Neural progenitor cell (in vitro differentiated cells): ENCODE measurements around the gene TCFL5. TPM values are rescaled to one million over a fixed set of nuclear protein-coding genes. Genes with fewer than 3 reads are reported as not detected.

Experiments
- DNase-seq: peaks from one replicate; pipeline ENCODE4 v3.0.0-alpha.2; 2016; ENCODE audit warnings: low spot score
- H2AFZ ChIP-seq: fragments of 200-600 bp; sonication (generic); replicated peaks from 2 replicates; pipeline ENCODE4 v1.6.1; 2016; ENCODE audit warnings: antibody characterized with exemption
- H3F3A ChIP-seq: fragments of 200-600 bp; sonication (generic); 2 replicates; pipeline ENCODE4 v1.6.1; 2016; ENCODE audit warnings: antibody characterized with exemption, low read depth
- H3K27ac ChIP-seq: fragments of 200-600 bp; sonication (generic); 2 replicates; pipeline ENCODE4 v1.5.1; 2016; ENCODE audit warnings: mild to moderate bottlenecking
- H3K27me3 ChIP-seq: fragments of 200-600 bp; sonication (generic); 2 replicates; pipeline ENCODE4 v1.6.1; 2016; ENCODE audit warnings: mild to moderate bottlenecking, moderate library complexity
- H3K36me3 ChIP-seq: fragments of 200-600 bp; sonication (generic); 2 replicates; pipeline ENCODE4 v1.5.1; 2016
- H3K4me1 ChIP-seq: fragments of 200-600 bp; sonication (generic); 2 replicates; pipeline ENCODE4 v1.6.1; 2016; ENCODE audit warnings: mixed run types
- H3K4me2 ChIP-seq: fragments of 200-600 bp; sonication (generic); 2 replicates; pipeline ENCODE4 v1.6.1; 2016
- H3K4me3 ChIP-seq: fragments of 200-600 bp; sonication (generic); 2 replicates; pipeline ENCODE4 v1.5.1; 2016
- H3K79me2 ChIP-seq: fragments of 200-600 bp; sonication (generic); 2 replicates; pipeline ENCODE4 v1.6.1; 2016; ENCODE audit warnings: low read depth
- H3K9ac ChIP-seq: fragments of 200-600 bp; sonication (generic); 2 replicates; pipeline ENCODE4 v1.6.1; 2016
- H3K9me3 ChIP-seq: fragments of 200-600 bp; sonication (generic); 2 replicates; pipeline ENCODE4 v1.5.1; 2016; ENCODE audit warnings: low read depth
- H4K20me1 ChIP-seq: fragments of 200-600 bp; sonication (generic); 2 replicates; pipeline ENCODE4 v1.6.1; 2016; ENCODE audit warnings: low read depth
- H3K27ac Mint-ChIP-seq: 3 replicates; pipeline ENCODE4 v1.8.0; 2021; ENCODE audit warnings: mixed read lengths
- H3K27me3 Mint-ChIP-seq: 2 replicates; pipeline ENCODE4 v1.8.0; 2022; ENCODE audit warnings: low read depth, mild to moderate bottlenecking, inconsistent platforms, moderate library complexity, mixed read lengths; ENCODE audit not compliant: insufficient read depth
- H3K36me3 Mint-ChIP-seq: 3 replicates; pipeline ENCODE4 v1.8.0; 2021; ENCODE audit warnings: mixed read lengths
- H3K4me1 Mint-ChIP-seq: 3 replicates; pipeline ENCODE4 v1.8.0; 2021; ENCODE audit warnings: mixed read lengths
- H3K4me3 Mint-ChIP-seq: 3 replicates; pipeline ENCODE4 v1.8.0; 2021; ENCODE audit warnings: mild to moderate bottlenecking, moderate library complexity, mixed read lengths
- H3K9me3 Mint-ChIP-seq: 3 replicates; pipeline ENCODE4 v1.8.0; 2020; ENCODE audit warnings: mixed read lengths
- CTCF ChIP-seq: fragments of 200-600 bp; sonication (generic); IDR thresholded peaks from 2 replicates; pipeline ENCODE4 v1.5.1; 2017; ENCODE audit warnings: antibody characterized with exemption, mild to moderate bottlenecking
- EZH2 ChIP-seq: fragments of 200-600 bp; sonication (generic); IDR thresholded peaks from 2 replicates; pipeline ENCODE4 v1.6.1; 2017; ENCODE audit warnings: antibody characterized with exemption, mild to moderate bottlenecking, moderate library complexity
- EZH2phosphoT487 ChIP-seq: fragments of 200-600 bp; sonication (generic); IDR thresholded peaks from 2 replicates; pipeline ENCODE4 v1.6.1; 2017; ENCODE audit warnings: antibody characterized with exemption
- total RNA-seq: library from RNA; depleted of rRNA; stranded (reverse); fragments of >200 nt; gene quantifications from 2 replicates; pipeline ENCODE4 v1.2.3, GENCODE V29; 2015; ENCODE audit warnings: low replicate concordance

Gene TCFL5
- total RNA-seq, 1 donor from 2014 or later = 36.3 TPM

DNA sequence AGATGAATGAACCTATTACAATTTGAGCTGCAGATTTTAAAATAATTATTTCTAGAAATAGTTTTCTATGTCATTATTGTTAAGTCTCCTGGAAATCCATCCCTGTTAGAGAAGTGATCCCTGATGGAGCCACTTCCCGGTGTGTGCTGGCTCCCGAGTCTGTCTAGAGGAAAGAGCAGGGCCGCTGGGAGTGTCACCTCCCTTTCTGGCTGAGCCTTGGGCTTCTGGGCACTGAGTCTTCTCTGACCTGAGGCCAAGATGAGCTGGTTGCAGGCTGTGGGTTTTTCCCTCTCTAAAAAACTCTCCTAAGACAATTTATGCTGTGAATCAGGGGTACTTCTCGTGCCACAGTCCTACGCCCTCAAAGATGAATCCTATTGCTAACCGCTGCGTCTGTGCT is 28.8 kb upstream of the TCFL5 start:
- Histone ChIP-seq H3K27me3 (no peaks in the 10 kb centered on the region), H3K9me3 (no peaks in the 10 kb centered on the region), H3K27ac (no peak overlapping the region), H3K4me2 (no peak overlapping the region), H4K20me1 (no peaks in the 10 kb centered on the region), H3K4me1 (no peaks in the 10 kb centered on the region), H3K79me2 (no peaks in the 10 kb centered on the region), H2AFZ (no peak overlapping the region), H3K36me3 (no peaks in the 10 kb centered on the region), H3K4me3 (no peak overlapping the region), H3K9ac (no peak overlapping the region), H3F3A (peaks cover 13% of the 10 kb centered on the region)
- Mint-ChIP-seq H3K27ac (no peak overlapping the region), H3K27me3 (no peaks in the 10 kb centered on the region), H3K4me1 (no peaks in the 10 kb centered on the region), H3K36me3 (peaks cover 38% of the 10 kb centered on the region), H3K9me3 (no peaks in the 10 kb centered on the region), H3K4me3 (no peak overlapping the region)
- TF ChIP-seq CTCF = no peak
- no peak for TF ChIP-seq EZH2
- no peak for TF ChIP-seq EZH2phosphoT487
- DNase-seq = no peak

- Histone ChIP-seq H3K4me2 (no peak overlapping the region), H3F3A (peaks cover 13% of the 10 kb centered on the region), H3K79me2 (no peaks in the 10 kb centered on the region), H3K27me3 (no peaks in the 10 kb centered on the region), H3K9ac (no peak overlapping the region), H3K4me3 (no peak overlapping the region), H3K9me3 (no peaks in the 10 kb centered on the region), H4K20me1 (no peaks in the 10 kb centered on the region), H3K36me3 (no peaks in the 10 kb centered on the region), H2AFZ (no peak overlapping the region), H3K27ac (no peak overlapping the region), H3K4me1 (no peaks in the 10 kb centered on the region)
- Mint-ChIP-seq H3K4me1 (no peaks in the 10 kb centered on the region), H3K36me3 (peaks cover 38% of the 10 kb centered on the region), H3K27me3 (peaks cover 1% of the 10 kb centered on the region), H3K4me3 (no peak overlapping the region), H3K9me3 (no peaks in the 10 kb centered on the region), H3K27ac (no peak overlapping the region)
- TF ChIP-seq EZH2phosphoT487 (no peak), CTCF (no peak), EZH2 (no peak)
- no peak for DNase-seq
Measured at GRCh38 chr20:62889871-62890270, 28.2 kb upstream of the TCFL5 start.

GRCh38 chr20:62889411-62889810 is 27.8 kb upstream of the TCFL5 start:
- H4K20me1 ChIP-seq = no peaks in the 10 kb centered on the region
- Mint-ChIP-seq H3K27me3 (peaks cover 2% of the 10 kb centered on the region), H3K36me3 (peaks cover 38% of the 10 kb centered on the region)

More at GRCh38 chr20:62889411-62889810, 27.8 kb upstream of the TCFL5 start:
- no peaks in the 10 kb centered on the region for H3K9me3 ChIP-seq
- no peaks in the 10 kb centered on the region for H3K4me1 Mint-ChIP-seq
- no peak overlapping the region for H3K4me3 Mint-ChIP-seq
- no peaks in the 10 kb centered on the region for H3K4me1 ChIP-seq
- no peaks in the 10 kb centered on the region for H3K9me3 Mint-ChIP-seq
- DNase-seq = no peak
- no peak overlapping the region for H3K4me3 ChIP-seq
- H2AFZ ChIP-seq = no peak overlapping the region
- H3K27ac Mint-ChIP-seq = no peak overlapping the region
- peaks cover 9% of the 10 kb centered on the region for H3F3A ChIP-seq
- no peaks in the 10 kb centered on the region for H3K36me3 ChIP-seq
- no peak overlapping the region for H3K9ac ChIP-seq
- H3K4me2 ChIP-seq = no peak overlapping the region
- H3K27ac ChIP-seq = no peak overlapping the region
- no peaks in the 10 kb centered on the region for H3K79me2 ChIP-seq
- no peaks in the 10 kb centered on the region for H3K27me3 ChIP-seq
- no peak for TF ChIP-seq EZH2
- TF ChIP-seq EZH2phosphoT487 = no peak
- TF ChIP-seq CTCF = no peak
